GM23338 (cell line): ENCODE data around the gene CCDC137. TPM values are rescaled to one million over a fixed set of nuclear protein-coding genes. Genes with fewer than 3 reads are reported as not detected.

Source experiments
- ATAC-seq: fragments of 200-7000 bp; cut with Tn5 transposase; 3 replicates; pipeline ENCODE4 v1.9.1; 2020
- DNase-seq: peaks from one replicate; pipeline ENCODE4 v3.0.0-alpha.2; 2015; ENCODE audit warnings: low spot score
- H2AFZ ChIP-seq: fragments of 200-600 bp; sonication (generic); 2 replicates; pipeline ENCODE4 v1.8.0; 2016; ENCODE audit warnings: antibody characterized with exemption, mild to moderate bottlenecking, moderate library complexity
- H3F3A ChIP-seq: fragments of 200-600 bp; sonication (generic); replicated peaks from 2 replicates; pipeline ENCODE4 v1.8.0; 2017; ENCODE audit warnings: antibody characterized with exemption, mixed run types, low read depth
- H3K27ac ChIP-seq: fragments of 200-600 bp; sonication (generic); 2 replicates; pipeline ENCODE4 v1.6.1; 2016; ENCODE audit warnings: low read depth
- H3K27me3 ChIP-seq: fragments of 200-600 bp; sonication (generic); 2 replicates; pipeline ENCODE4 v1.8.0; 2016; ENCODE audit warnings: mild to moderate bottlenecking, mixed run types, moderate library complexity; ENCODE audit not compliant: insufficient read depth
- H3K36me3 ChIP-seq: fragments of 200-600 bp; sonication (generic); 2 replicates; pipeline ENCODE4 v1.8.0; 2016; ENCODE audit warnings: mild to moderate bottlenecking; ENCODE audit not compliant: insufficient read depth
- H3K4me1 ChIP-seq: fragments of 200-600 bp; sonication (generic); 2 replicates; pipeline ENCODE4 v1.8.0; 2016; ENCODE audit warnings: mild to moderate bottlenecking, moderate library complexity; ENCODE audit not compliant: insufficient read depth
- H3K4me2 ChIP-seq: fragments of 200-600 bp; sonication (generic); 2 replicates; pipeline ENCODE4 v1.7.1; 2017; ENCODE audit warnings: mixed run types
- H3K4me3 ChIP-seq: fragments of 200-600 bp; sonication (generic); 2 replicates; pipeline ENCODE4 v1.6.1; 2016; ENCODE audit warnings: mixed run types
- H3K79me2 ChIP-seq: fragments of 200-600 bp; sonication (generic); replicated peaks from 2 replicates; pipeline ENCODE4 v1.8.0; 2017; ENCODE audit warnings: mild to moderate bottlenecking; ENCODE audit not compliant: insufficient read depth
- H3K9me2 ChIP-seq: fragments of 200-600 bp; sonication (generic); 2 replicates; pipeline ENCODE4 v1.8.0; 2017; ENCODE audit not compliant: insufficient read depth
- H4K20me1 ChIP-seq: fragments of 200-600 bp; sonication (generic); replicated peaks from 2 replicates; pipeline ENCODE4 v1.8.0; 2017; ENCODE audit warnings: mild to moderate bottlenecking; ENCODE audit not compliant: insufficient read depth
- H3K27ac Mint-ChIP-seq: 2 replicates; pipeline ENCODE4 v1.8.0; 2020; ENCODE audit warnings: inconsistent platforms, mild to moderate bottlenecking, moderate library complexity, mixed read lengths
- H3K27me3 Mint-ChIP-seq: 3 replicates; pipeline ENCODE4 v1.8.0; 2022; ENCODE audit warnings: low read depth, mild to moderate bottlenecking, moderate library complexity, mixed read lengths, inconsistent platforms; ENCODE audit not compliant: insufficient read depth, poor library complexity
- H3K36me3 Mint-ChIP-seq: 3 replicates; pipeline ENCODE4 v1.8.0; 2021; ENCODE audit warnings: low read depth, mild to moderate bottlenecking, inconsistent platforms, moderate library complexity, mixed read lengths
- H3K4me1 Mint-ChIP-seq: 3 replicates; pipeline ENCODE4 v1.8.0; 2020; ENCODE audit warnings: mild to moderate bottlenecking, inconsistent platforms, mixed read lengths
- H3K4me3 Mint-ChIP-seq: 3 replicates; pipeline ENCODE4 v1.8.0; 2021; ENCODE audit warnings: moderate library complexity, mild to moderate bottlenecking, inconsistent platforms, mixed read lengths
- H3K9me3 Mint-ChIP-seq: 3 replicates; pipeline ENCODE4 v1.8.0; 2020; ENCODE audit warnings: moderate library complexity, mild to moderate bottlenecking, inconsistent platforms, mixed read lengths
- CREB1 ChIP-seq: fragments of 250-450 bp; sonication (Bioruptor Pico); IDR thresholded peaks from 2 replicates; pipeline ENCODE4 v1.5.0; 2020; ENCODE audit warnings: low read depth, mild to moderate bottlenecking, moderate library complexity
- EZH2 ChIP-seq: fragments of 200-600 bp; sonication (generic); IDR thresholded peaks from one replicate; pipeline ENCODE4 v1.8.0; 2017; ENCODE audit warnings: antibody characterized with exemption, mild to moderate bottlenecking, low read depth; ENCODE audit not compliant: unreplicated experiment
- JUNB ChIP-seq: IDR thresholded peaks from one replicate; pipeline ENCODE4 v1.6.1; 2016; ENCODE audit warnings: antibody characterized with exemption; ENCODE audit not compliant: unreplicated experiment
- NANOG ChIP-seq: IDR thresholded peaks from 2 replicates; pipeline ENCODE4 v1.6.1; 2016; ENCODE audit warnings: antibody characterized with exemption, borderline replicate concordance
- POLR2AphosphoS5 ChIP-seq: IDR thresholded peaks from 2 replicates; pipeline ENCODE4 v1.6.1; 2016; ENCODE audit warnings: antibody characterized with exemption, low read depth
- STAT1 ChIP-seq: IDR thresholded peaks from one replicate; pipeline ENCODE4 v1.6.1; 2016; ENCODE audit warnings: antibody characterized with exemption; ENCODE audit not compliant: unreplicated experiment
- ZNF114 ChIP-seq: fragments of 250-450 bp; sonication (Bioruptor Pico); IDR thresholded peaks from 2 replicates; pipeline ENCODE4 v1.5.0; 2020; ENCODE audit warnings: mild to moderate bottlenecking, moderate library complexity
- ZNF331 ChIP-seq: fragments of 250-450 bp; sonication (Bioruptor Pico); IDR thresholded peaks from 2 replicates; pipeline ENCODE4 v1.5.0; 2020; ENCODE audit warnings: low read depth, mild to moderate bottlenecking, moderate library complexity
- polyA plus RNA-seq: library from polyadenylated mRNA; unstranded; fragments of >200 nt; fragmentation: Nextera tagmentation; extraction: Ambion mirVana; gene quantifications from 2 replicates; pipeline ENCODE4 v1.2.1, GENCODE V29; 2016
- total RNA-seq: library from RNA; depleted of rRNA; stranded (reverse); fragments of >200 nt; shearing (Covaris generic); gene quantifications from 2 replicates; pipeline ENCODE4 v1.2.3, GENCODE V29; 2014
- TF ChIP-seq, protein P1 (sequence below), 2 experiments: fragments of 200-600 bp in 1 of 2; sonication (generic) in 1 of 2; conservative IDR thresholded peaks; 2 replicates each; pipeline versions ENCODE4 v1.5.1 to v1.6.1; 2016 to 2017; ENCODE audit warnings: antibody characterized with exemption in 2 of 2, low read depth in 2 of 2, mild to moderate bottlenecking in 2 of 2, moderate library complexity in 1 of 2
- TF ChIP-seq, protein P2 (sequence below): IDR thresholded peaks from 2 replicates; pipeline ENCODE4 v1.6.1; 2016; ENCODE audit warnings: antibody characterized with exemption
- TF ChIP-seq, protein P3 (sequence below): IDR thresholded peaks from one replicate; pipeline ENCODE4 v1.6.1; 2018; ENCODE audit warnings: antibody characterized with exemption; ENCODE audit not compliant: unreplicated experiment
- TF ChIP-seq, protein P4 (sequence below): fragments of 250-450 bp; sonication (Bioruptor Pico); IDR thresholded peaks from 2 replicates; pipeline ENCODE4 v1.5.0; 2020; ENCODE audit warnings: mild to moderate bottlenecking, moderate library complexity

CCDC137 gene
- total and polyA plus RNA-seq, 2 experiments from 2014 or later = 26.1 to 73.4 TPM

DNA sequence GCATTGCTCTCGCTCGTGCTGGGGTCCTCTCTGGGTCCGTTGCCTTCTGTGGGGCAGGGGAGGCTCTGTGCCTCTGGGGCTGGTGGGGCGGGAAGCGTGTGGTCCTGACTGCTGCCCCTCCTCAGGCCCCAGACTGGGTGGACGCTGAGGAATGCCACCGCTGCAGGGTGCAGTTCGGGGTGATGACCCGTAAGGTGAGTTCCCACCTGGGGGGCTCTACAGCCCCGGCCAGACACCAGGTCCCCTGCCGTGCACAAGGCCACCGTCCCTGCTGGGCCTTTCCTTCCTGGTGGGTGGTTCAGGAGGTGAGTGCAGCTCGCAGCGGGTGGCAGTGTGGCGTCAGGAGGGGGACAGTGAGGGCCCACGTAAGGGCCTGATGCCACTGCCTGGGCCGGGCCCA is 24.0 kb downstream of the CCDC137 start (continued):
- TF ChIP-seq, protein P1, sequence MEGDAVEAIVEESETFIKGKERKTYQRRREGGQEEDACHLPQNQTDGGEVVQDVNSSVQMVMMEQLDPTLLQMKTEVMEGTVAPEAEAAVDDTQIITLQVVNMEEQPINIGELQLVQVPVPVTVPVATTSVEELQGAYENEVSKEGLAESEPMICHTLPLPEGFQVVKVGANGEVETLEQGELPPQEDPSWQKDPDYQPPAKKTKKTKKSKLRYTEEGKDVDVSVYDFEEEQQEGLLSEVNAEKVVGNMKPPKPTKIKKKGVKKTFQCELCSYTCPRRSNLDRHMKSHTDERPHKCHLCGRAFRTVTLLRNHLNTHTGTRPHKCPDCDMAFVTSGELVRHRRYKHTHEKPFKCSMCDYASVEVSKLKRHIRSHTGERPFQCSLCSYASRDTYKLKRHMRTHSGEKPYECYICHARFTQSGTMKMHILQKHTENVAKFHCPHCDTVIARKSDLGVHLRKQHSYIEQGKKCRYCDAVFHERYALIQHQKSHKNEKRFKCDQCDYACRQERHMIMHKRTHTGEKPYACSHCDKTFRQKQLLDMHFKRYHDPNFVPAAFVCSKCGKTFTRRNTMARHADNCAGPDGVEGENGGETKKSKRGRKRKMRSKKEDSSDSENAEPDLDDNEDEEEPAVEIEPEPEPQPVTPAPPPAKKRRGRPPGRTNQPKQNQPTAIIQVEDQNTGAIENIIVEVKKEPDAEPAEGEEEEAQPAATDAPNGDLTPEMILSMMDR (conservative IDR thresholded peaks at IDR 0.05; ENCODE audit: low read depth in 2 of 2) = no peak
- TF ChIP-seq, protein P2, sequence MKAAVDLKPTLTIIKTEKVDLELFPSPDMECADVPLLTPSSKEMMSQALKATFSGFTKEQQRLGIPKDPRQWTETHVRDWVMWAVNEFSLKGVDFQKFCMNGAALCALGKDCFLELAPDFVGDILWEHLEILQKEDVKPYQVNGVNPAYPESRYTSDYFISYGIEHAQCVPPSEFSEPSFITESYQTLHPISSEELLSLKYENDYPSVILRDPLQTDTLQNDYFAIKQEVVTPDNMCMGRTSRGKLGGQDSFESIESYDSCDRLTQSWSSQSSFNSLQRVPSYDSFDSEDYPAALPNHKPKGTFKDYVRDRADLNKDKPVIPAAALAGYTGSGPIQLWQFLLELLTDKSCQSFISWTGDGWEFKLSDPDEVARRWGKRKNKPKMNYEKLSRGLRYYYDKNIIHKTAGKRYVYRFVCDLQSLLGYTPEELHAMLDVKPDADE = no peak
- TF ChIP-seq, protein P3, sequence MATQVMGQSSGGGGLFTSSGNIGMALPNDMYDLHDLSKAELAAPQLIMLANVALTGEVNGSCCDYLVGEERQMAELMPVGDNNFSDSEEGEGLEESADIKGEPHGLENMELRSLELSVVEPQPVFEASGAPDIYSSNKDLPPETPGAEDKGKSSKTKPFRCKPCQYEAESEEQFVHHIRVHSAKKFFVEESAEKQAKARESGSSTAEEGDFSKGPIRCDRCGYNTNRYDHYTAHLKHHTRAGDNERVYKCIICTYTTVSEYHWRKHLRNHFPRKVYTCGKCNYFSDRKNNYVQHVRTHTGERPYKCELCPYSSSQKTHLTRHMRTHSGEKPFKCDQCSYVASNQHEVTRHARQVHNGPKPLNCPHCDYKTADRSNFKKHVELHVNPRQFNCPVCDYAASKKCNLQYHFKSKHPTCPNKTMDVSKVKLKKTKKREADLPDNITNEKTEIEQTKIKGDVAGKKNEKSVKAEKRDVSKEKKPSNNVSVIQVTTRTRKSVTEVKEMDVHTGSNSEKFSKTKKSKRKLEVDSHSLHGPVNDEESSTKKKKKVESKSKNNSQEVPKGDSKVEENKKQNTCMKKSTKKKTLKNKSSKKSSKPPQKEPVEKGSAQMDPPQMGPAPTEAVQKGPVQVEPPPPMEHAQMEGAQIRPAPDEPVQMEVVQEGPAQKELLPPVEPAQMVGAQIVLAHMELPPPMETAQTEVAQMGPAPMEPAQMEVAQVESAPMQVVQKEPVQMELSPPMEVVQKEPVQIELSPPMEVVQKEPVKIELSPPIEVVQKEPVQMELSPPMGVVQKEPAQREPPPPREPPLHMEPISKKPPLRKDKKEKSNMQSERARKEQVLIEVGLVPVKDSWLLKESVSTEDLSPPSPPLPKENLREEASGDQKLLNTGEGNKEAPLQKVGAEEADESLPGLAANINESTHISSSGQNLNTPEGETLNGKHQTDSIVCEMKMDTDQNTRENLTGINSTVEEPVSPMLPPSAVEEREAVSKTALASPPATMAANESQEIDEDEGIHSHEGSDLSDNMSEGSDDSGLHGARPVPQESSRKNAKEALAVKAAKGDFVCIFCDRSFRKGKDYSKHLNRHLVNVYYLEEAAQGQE = no peak
- no peak for TF ChIP-seq STAT1
- TF ChIP-seq EZH2 = no peak
- TF ChIP-seq CREB1 (CRISPR knock-in tag) = no peak
- TF ChIP-seq ZNF114 (CRISPR knock-in tag) = no peak
- TF ChIP-seq JUNB = no peak

DNA sequence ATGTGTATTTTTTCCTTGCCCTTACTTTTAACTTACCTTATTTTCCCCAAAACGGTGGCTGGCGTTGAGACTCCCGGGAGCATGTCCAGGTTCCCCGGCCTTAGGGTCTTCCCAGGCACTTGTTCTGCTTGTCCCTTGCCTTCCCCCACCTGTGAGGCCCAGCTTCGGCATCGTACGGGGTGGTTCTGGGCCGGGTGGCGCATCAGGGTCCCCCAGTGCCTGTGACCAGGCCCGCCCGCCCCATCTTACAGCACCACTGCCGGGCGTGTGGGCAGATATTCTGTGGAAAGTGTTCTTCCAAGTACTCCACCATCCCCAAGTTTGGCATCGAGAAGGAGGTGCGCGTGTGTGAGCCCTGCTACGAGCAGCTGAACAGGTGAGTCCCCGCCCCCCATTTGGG is 24.7 kb downstream of the CCDC137 start:
- ATAC-seq = no peak
- Histone ChIP-seq H3K4me3 (no peak overlapping the region), H3K4me2 (no peak overlapping the region), H3K79me2 (peaks cover under 1% of the 10 kb centered on the region; the same call in 1 of the 2 replicates), H3K27ac (no peak overlapping the region), H3K9me2 (no peaks in the 10 kb centered on the region), H2AFZ (no peak overlapping the region), H3K4me1 (no peaks in the 10 kb centered on the region), H3K27me3 (no peaks in the 10 kb centered on the region), H4K20me1 (peaks cover 1% of the 10 kb centered on the region; the same call in 1 of the 2 replicates), H3F3A (no peaks in the 10 kb centered on the region; the same call in 1 of the 2 replicates), H3K36me3 (no peaks in the 10 kb centered on the region)
- Mint-ChIP-seq H3K27me3 (peaks cover 8% of the 10 kb centered on the region), H3K9me3 (no peaks in the 10 kb centered on the region; the same call in 2 of the 3 replicates), H3K27ac (no peak overlapping the region), H3K4me3 (no peak overlapping the region), H3K4me1 (no peaks in the 10 kb centered on the region; the same call in 2 of the 3 replicates), H3K36me3 (peaks cover 47% of the 10 kb centered on the region)
- DNase-seq = no peak
- TF ChIP-seq JUNB (no peak), ZNF114 (CRISPR knock-in tag) (no peak), POLR2AphosphoS5 (no peak), NANOG (no peak), ZNF331 (CRISPR knock-in tag) (no peak)
- TF ChIP-seq, protein P4, sequence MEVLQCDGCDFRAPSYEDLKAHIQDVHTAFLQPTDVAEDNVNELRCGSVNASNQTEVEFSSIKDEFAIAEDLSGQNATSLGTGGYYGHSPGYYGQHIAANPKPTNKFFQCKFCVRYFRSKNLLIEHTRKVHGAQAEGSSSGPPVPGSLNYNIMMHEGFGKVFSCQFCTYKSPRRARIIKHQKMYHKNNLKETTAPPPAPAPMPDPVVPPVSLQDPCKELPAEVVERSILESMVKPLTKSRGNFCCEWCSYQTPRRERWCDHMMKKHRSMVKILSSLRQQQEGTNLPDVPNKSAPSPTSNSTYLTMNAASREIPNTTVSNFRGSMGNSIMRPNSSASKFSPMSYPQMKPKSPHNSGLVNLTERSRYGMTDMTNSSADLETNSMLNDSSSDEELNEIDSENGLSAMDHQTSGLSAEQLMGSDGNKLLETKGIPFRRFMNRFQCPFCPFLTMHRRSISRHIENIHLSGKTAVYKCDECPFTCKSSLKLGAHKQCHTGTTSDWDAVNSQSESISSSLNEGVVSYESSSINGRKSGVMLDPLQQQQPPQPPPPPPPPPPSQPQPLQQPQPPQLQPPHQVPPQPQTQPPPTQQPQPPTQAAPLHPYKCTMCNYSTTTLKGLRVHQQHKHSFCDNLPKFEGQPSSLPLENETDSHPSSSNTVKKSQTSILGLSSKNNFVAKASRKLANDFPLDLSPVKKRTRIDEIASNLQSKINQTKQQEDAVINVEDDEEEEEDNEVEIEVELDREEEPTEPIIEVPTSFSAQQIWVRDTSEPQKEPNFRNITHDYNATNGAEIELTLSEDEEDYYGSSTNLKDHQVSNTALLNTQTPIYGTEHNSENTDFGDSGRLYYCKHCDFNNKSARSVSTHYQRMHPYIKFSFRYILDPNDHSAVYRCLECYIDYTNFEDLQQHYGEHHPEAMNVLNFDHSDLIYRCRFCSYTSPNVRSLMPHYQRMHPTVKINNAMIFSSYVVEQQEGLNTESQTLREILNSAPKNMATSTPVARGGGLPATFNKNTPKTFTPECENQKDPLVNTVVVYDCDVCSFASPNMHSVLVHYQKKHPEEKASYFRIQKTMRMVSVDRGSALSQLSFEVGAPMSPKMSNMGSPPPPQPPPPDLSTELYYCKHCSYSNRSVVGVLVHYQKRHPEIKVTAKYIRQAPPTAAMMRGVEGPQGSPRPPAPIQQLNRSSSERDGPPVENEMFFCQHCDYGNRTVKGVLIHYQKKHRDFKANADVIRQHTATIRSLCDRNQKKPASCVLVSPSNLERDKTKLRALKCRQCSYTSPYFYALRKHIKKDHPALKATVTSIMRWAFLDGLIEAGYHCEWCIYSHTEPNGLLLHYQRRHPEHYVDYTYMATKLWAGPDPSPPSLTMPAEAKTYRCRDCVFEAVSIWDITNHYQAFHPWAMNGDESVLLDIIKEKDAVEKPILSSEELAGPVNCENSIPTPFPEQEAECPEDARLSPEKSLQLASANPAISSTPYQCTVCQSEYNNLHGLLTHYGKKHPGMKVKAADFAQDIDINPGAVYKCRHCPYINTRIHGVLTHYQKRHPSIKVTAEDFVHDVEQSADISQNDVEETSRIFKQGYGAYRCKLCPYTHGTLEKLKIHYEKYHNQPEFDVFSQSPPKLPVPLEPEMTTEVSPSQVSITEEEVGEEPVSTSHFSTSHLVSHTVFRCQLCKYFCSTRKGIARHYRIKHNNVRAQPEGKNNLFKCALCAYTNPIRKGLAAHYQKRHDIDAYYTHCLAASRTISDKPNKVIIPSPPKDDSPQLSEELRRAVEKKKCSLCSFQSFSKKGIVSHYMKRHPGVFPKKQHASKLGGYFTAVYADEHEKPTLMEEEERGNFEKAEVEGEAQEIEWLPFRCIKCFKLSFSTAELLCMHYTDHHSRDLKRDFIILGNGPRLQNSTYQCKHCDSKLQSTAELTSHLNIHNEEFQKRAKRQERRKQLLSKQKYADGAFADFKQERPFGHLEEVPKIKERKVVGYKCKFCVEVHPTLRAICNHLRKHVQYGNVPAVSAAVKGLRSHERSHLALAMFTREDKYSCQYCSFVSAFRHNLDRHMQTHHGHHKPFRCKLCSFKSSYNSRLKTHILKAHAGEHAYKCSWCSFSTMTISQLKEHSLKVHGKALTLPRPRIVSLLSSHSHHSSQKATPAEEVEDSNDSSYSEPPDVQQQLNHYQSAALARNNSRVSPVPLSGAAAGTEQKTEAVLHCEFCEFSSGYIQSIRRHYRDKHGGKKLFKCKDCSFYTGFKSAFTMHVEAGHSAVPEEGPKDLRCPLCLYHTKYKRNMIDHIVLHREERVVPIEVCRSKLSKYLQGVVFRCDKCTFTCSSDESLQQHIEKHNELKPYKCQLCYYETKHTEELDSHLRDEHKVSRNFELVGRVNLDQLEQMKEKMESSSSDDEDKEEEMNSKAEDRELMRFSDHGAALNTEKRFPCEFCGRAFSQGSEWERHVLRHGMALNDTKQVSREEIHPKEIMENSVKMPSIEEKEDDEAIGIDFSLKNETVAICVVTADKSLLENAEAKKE (CRISPR knock-in tag) = no peak
